Activated CD4-positive, alpha-beta T cell treated with anti-CD3 and anti-CD28 coated beads, Interleukin-2, amount 10 ng/mL, durations not matched to agents 7 days and 5 days (primary cell): ENCODE data around the gene ANKRD11. TPM values are rescaled to one million over a fixed set of nuclear protein-coding genes. Genes with fewer than 3 reads are reported as not detected.
"Not testable (repeated sequence)": the region's sequence is repeated elsewhere in the genome, so short reads cannot be mapped to it uniquely, and the experiment has no call there.

Source experiments
- CTCF ChIA-PET: fragments of 350-600 bp; sonication (Branson Sonifier 250); formaldehyde crosslinking; loops from one replicate; lab custom pipeline; 2021; ENCODE audit warnings: antibody characterized with exemption; lab: Charles Lee
- POLR2A ChIA-PET: fragments of 350-600 bp; sonication (Branson Sonifier 250); formaldehyde crosslinking; loops from one replicate; lab custom pipeline; 2021; ENCODE audit warnings: antibody characterized with exemption; lab: Charles Lee
- DNase-seq: peaks from one replicate; pipeline ENCODE4 v3.0.0-alpha.2; 2020
- H3K27ac Mint-ChIP-seq: one replicate; pipeline ENCODE4 v1.8.0; 2021; ENCODE audit warnings: mild to moderate bottlenecking, moderate library complexity, mixed read lengths
- H3K27me3 Mint-ChIP-seq: one replicate; pipeline ENCODE4 v1.8.0; 2021; ENCODE audit warnings: mixed read lengths
- H3K36me3 Mint-ChIP-seq: one replicate; pipeline ENCODE4 v1.8.0; 2021; ENCODE audit warnings: low read depth, mixed read lengths
- H3K4me1 Mint-ChIP-seq: one replicate; pipeline ENCODE4 v1.8.0; 2021; ENCODE audit warnings: mixed read lengths
- H3K4me3 Mint-ChIP-seq: one replicate; pipeline ENCODE4 v1.8.0; 2021; ENCODE audit warnings: mild to moderate bottlenecking, moderate library complexity, mixed read lengths
- H3K9me3 Mint-ChIP-seq: one replicate; pipeline ENCODE4 v1.8.0; 2021; ENCODE audit warnings: mixed read lengths
- total RNA-seq, 2 experiments: library from RNA; stranded (reverse); gene quantifications; one replicate each; pipeline ENCODE4 v1.2.3, GENCODE V29; 2021

ANKRD11 gene
- total RNA-seq, 2 experiments from 2014 or later, result 158 to 178 TPM

GRCh38 chr16:89268987-89269735 is 221.2 kb downstream of the ANKRD11 start:
- POLR2A ChIA-PET, result no interaction called here
- Mint-ChIP-seq H3K36me3 (peaks cover 48% of the 10 kb centered on the region), H3K9me3 (no peaks in the 10 kb centered on the region), H3K4me3 (no peak overlapping the region), H3K4me1 (no peaks in the 10 kb centered on the region), H3K27ac (no peak overlapping the region), H3K27me3 (no peaks in the 10 kb centered on the region)
- no peak for DNase-seq
- CTCF ChIA-PET, result interaction anchor here (1.6 kb wide), 1 partner anchor 12 kb away, joined by 3 read pairs; no protein-coding TSS in a partner anchor

GRCh38 chr16:89268585-89268984 is 221.8 kb downstream of the ANKRD11 start:
- ChIA-PET POLR2A (no interaction called here), CTCF (interaction anchor here (1.6 kb wide), 1 partner anchor 12 kb away, joined by 3 read pairs; no protein-coding TSS in a partner anchor)
- DNase-seq, result no peak
- Mint-ChIP-seq H3K36me3 (peaks cover 43% of the 10 kb centered on the region), H3K4me3 (no peak overlapping the region), H3K27me3 (no peaks in the 10 kb centered on the region), H3K9me3 (no peaks in the 10 kb centered on the region), H3K4me1 (no peaks in the 10 kb centered on the region), H3K27ac (no peak overlapping the region)

- H3K27ac Mint-ChIP-seq, H3K4me1 Mint-ChIP-seq, H3K4me3 Mint-ChIP-seq, CTCF ChIA-PET, DNase-seq, POLR2A ChIA-PET, H3K9me3 Mint-ChIP-seq, H3K27me3 Mint-ChIP-seq: not testable (repeated sequence)
- peaks cover 36% of the 10 kb centered on the region for H3K36me3 Mint-ChIP-seq
These were observed 222.6 kb downstream of the ANKRD11 start for GRCh38 chr16:89267746-89268145.

GRCh38 chr16:89266521-89267134 is 223.7 kb downstream of the ANKRD11 start:
- H3K4me3 Mint-ChIP-seq, result no peak overlapping the region
- peaks cover 4% of the 10 kb centered on the region for H3K4me1 Mint-ChIP-seq
- no peaks in the 10 kb centered on the region for H3K9me3 Mint-ChIP-seq
- ChIA-PET CTCF (interaction anchor here (0.6 kb wide), 1 partner anchor 458 kb away, joined by 4 read pairs; no protein-coding TSS in a partner anchor), POLR2A (no interaction called here)
- no peak overlapping the region for H3K27ac Mint-ChIP-seq
- no peaks in the 10 kb centered on the region for H3K27me3 Mint-ChIP-seq
- peaks cover 27% of the 10 kb centered on the region for H3K36me3 Mint-ChIP-seq
- no peak for DNase-seq

- Mint-ChIP-seq H3K27ac (no peak overlapping the region), H3K27me3 (no peaks in the 10 kb centered on the region), H3K36me3 (peaks cover 22% of the 10 kb centered on the region), H3K9me3 (no peaks in the 10 kb centered on the region), H3K4me3 (no peak overlapping the region), H3K4me1 (peaks cover 7% of the 10 kb centered on the region)
- CTCF ChIA-PET, result interaction anchor here (1.2 to 1.6 kb wide), 2 partner anchors 9 to 32 kb away, joined by 3 read pairs; no protein-coding TSS in a partner anchor
- POLR2A ChIA-PET, result no interaction called here
- no peak for DNase-seq
These were observed 224.7 kb downstream of the ANKRD11 start for GRCh38 chr16:89265647-89266046.

GRCh38 chr16:89264800-89265550 is 225.4 kb downstream of the ANKRD11 start:
- H3K36me3 Mint-ChIP-seq, result peaks cover 18% of the 10 kb centered on the region
- POLR2A ChIA-PET, result no interaction called here
- no peak for DNase-seq
- H3K4me1 Mint-ChIP-seq, result peaks cover 7% of the 10 kb centered on the region
- CTCF ChIA-PET, result interaction anchor here (0.9 to 1.6 kb wide), 3 partner anchors 10 to 33 kb away, joined by 3 to 4 read pairs (median 3); no protein-coding TSS in a partner anchor
- no peaks in the 10 kb centered on the region for H3K9me3 Mint-ChIP-seq
- H3K4me3 Mint-ChIP-seq, result no peak overlapping the region
- no peak overlapping the region for H3K27ac Mint-ChIP-seq
- no peaks in the 10 kb centered on the region for H3K27me3 Mint-ChIP-seq

- no peak for DNase-seq
- H3K9me3 Mint-ChIP-seq, result no peaks in the 10 kb centered on the region
- peaks cover 9% of the 10 kb centered on the region for H3K36me3 Mint-ChIP-seq
- H3K27me3 Mint-ChIP-seq, result peaks cover 17% of the 10 kb centered on the region
- peak overlapping the region; percentile 31 for H3K27ac Mint-ChIP-seq
- no peak overlapping the region for H3K4me3 Mint-ChIP-seq
- H3K4me1 Mint-ChIP-seq, result peaks cover 17% of the 10 kb centered on the region
- ChIA-PET POLR2A (no interaction called here), CTCF (interaction anchor here (0.9 kb wide), 1 partner anchor 295 kb away, joined by 3 read pairs; no protein-coding TSS in a partner anchor)
These were observed 228.4 kb downstream of the ANKRD11 start for GRCh38 chr16:89261691-89262563.

- POLR2A ChIA-PET, H3K27ac Mint-ChIP-seq, H3K4me3 Mint-ChIP-seq, H3K36me3 Mint-ChIP-seq, H3K9me3 Mint-ChIP-seq, DNase-seq: not testable (repeated sequence)
- peaks cover 31% of the 10 kb centered on the region for H3K27me3 Mint-ChIP-seq
- peaks cover 28% of the 10 kb centered on the region for H3K4me1 Mint-ChIP-seq
- CTCF ChIA-PET, result interaction anchor here (0.8 to 0.9 kb wide), 2 partner anchors 16 to 860 kb away, joined by 3 to 5 read pairs; no protein-coding TSS in a partner anchor
These were observed 230.5 kb downstream of the ANKRD11 start for GRCh38 chr16:89259901-89260300.

- ChIA-PET POLR2A (no interaction called here), CTCF (no interaction called here)
- no peak for DNase-seq
- no peak overlapping the region for H3K27ac Mint-ChIP-seq
- H3K4me3 Mint-ChIP-seq, result peak overlapping the region; percentile 33
- peaks cover 31% of the 10 kb centered on the region for H3K27me3 Mint-ChIP-seq
- peaks cover 27% of the 10 kb centered on the region for H3K4me1 Mint-ChIP-seq
- H3K36me3 Mint-ChIP-seq, result peaks cover 2% of the 10 kb centered on the region
- H3K9me3 Mint-ChIP-seq, result no peaks in the 10 kb centered on the region
These were observed 232.4 kb downstream of the ANKRD11 start for GRCh38 chr16:89257757-89258465.

- Mint-ChIP-seq H3K4me3 (peak overlapping the region; percentile 33), H3K27me3 (peaks cover 31% of the 10 kb centered on the region), H3K9me3 (no peaks in the 10 kb centered on the region), H3K36me3 (peaks cover 2% of the 10 kb centered on the region), H3K27ac (peak overlapping the region; percentile 19), H3K4me1 (peaks cover 27% of the 10 kb centered on the region)
- POLR2A ChIA-PET, result no interaction called here
- DNase-seq, result no peak
- CTCF ChIA-PET, result interaction anchor here (1.0 kb wide), 1 partner anchor 12 kb away, joined by 3 read pairs; no protein-coding TSS in a partner anchor
These were observed 233.1 kb downstream of the ANKRD11 start for GRCh38 chr16:89257281-89257731.

- ChIA-PET POLR2A (no interaction called here), CTCF (interaction anchor here (1.0 kb wide), 1 partner anchor 12 kb away, joined by 3 read pairs; no protein-coding TSS in a partner anchor)
- Mint-ChIP-seq H3K27ac (peak overlapping the region; percentile 55), H3K36me3 (peaks cover 2% of the 10 kb centered on the region), H3K27me3 (peaks cover 31% of the 10 kb centered on the region), H3K4me1 (peaks cover 25% of the 10 kb centered on the region), H3K9me3 (no peaks in the 10 kb centered on the region), H3K4me3 (peak overlapping the region; percentile 47)
- DNase-seq, result peak; percentile 63
These were observed 233.6 kb downstream of the ANKRD11 start for GRCh38 chr16:89256651-89257254.
